ENCODE measurements around the gene MDH2.

DNA sequence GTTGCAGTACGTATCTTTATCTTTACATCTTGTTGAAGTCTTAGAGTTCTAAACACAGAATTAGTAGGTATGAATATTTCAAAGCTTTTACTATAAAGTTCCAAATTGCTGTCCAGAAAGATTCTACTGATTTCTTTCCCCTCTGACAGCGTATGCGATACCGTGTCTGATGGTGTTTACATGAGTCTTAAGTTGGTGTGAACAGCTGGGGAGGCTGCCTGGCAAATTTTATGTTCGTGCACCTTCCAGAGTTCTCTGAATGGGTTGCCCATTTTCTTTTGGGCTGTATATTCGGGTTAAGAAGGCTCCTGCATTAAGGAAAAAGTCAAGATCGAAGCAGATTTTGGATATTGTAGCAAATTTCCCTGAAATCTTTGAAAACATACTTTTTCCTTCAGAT lies 8.3 kb downstream of the MDH2 start:
- no peak for TF ChIP-seq CTCF (IDR thresholded peaks at IDR 0.05 in 2 of 3, conservative IDR thresholded peaks at IDR 0.05 in 1 of 3; ENCODE audit: control insufficient read depth in 2 of 3, extremely low read depth in 1 of 3, insufficient read depth in 1 of 3, low read depth in 3 of 3, low read length in 3 of 3)
- no peak for TF ChIP-seq SP1 (IDR thresholded peaks at IDR 0.05; ENCODE audit: low read depth, low read length)
- no peak for TF ChIP-seq ATF3 (IDR thresholded peaks at IDR 0.05; ENCODE audit: borderline replicate concordance, extremely low read depth, low read depth, low read length)
- TF ChIP-seq BACH1 (IDR thresholded peaks at IDR 0.05; ENCODE audit: borderline replicate concordance): no peak
- TF ChIP-seq YY1 (IDR thresholded peaks at IDR 0.05; ENCODE audit: low read depth, low read length): no peak
- no peak for TF ChIP-seq POLR2AphosphoS5 (IDR thresholded peaks at IDR 0.05; ENCODE audit: low read length)
